Esophagus squamous epithelium (tissue), 4 donors: ENCODE results near the gene GAS2L1.

Experiments used
- POLR2A ChIP-seq, 4 donors: fragments of 450-650 bp; IDR thresholded peaks; one replicate each; pipeline ENCODE4 v1.6.1; 2017; ENCODE audit warnings: antibody characterized with exemption in 4 of 4, mild to moderate bottlenecking in 4 of 4, moderate library complexity in 3 of 4
- TF ChIP-seq, protein P1 (sequence below), 6 experiments: fragments of 450-650 bp in 4 of 6; fragments of 200-600 bp in 2 of 6; sonication (generic) in 2 of 6; IDR thresholded peaks; one replicate each; pipeline ENCODE4 v1.5.1; 2016 to 2019; ENCODE audit warnings: antibody characterized with exemption in 6 of 6, mild to moderate bottlenecking in 4 of 6, moderate library complexity in 4 of 6

- TF ChIP-seq, protein P1, sequence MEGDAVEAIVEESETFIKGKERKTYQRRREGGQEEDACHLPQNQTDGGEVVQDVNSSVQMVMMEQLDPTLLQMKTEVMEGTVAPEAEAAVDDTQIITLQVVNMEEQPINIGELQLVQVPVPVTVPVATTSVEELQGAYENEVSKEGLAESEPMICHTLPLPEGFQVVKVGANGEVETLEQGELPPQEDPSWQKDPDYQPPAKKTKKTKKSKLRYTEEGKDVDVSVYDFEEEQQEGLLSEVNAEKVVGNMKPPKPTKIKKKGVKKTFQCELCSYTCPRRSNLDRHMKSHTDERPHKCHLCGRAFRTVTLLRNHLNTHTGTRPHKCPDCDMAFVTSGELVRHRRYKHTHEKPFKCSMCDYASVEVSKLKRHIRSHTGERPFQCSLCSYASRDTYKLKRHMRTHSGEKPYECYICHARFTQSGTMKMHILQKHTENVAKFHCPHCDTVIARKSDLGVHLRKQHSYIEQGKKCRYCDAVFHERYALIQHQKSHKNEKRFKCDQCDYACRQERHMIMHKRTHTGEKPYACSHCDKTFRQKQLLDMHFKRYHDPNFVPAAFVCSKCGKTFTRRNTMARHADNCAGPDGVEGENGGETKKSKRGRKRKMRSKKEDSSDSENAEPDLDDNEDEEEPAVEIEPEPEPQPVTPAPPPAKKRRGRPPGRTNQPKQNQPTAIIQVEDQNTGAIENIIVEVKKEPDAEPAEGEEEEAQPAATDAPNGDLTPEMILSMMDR (IDR thresholded peaks at IDR 0.05) = no peak
- no peak for TF ChIP-seq POLR2A (IDR thresholded peaks at IDR 0.05)
Observed at GRCh38 chr22:29353860-29354259, 47.4 kb downstream of the GAS2L1 start.
